Measurements from ENCODE around the gene MIPOL1. TPM values are rescaled to one million over a fixed set of nuclear protein-coding genes. Genes with fewer than 3 reads are reported as not detected.

The MIPOL1 gene
- total RNA-seq, 1 experiment from 2014 or later = 13.1 TPM

GRCh38 chr14:37403626-37404025 lies 205.9 kb downstream of the MIPOL1 start:
- TF ChIP-seq EZH2 (IDR thresholded peaks at IDR 0.05; ENCODE audit: low read depth) (no peak), CTCF (conservative IDR thresholded peaks at IDR 0.05) (no peak)
- no peaks in the 10 kb centered on the region for H3K4me1 ChIP-seq (replicated peaks; ENCODE audit: insufficient read depth)
- no peaks in the 10 kb centered on the region for H3K36me3 ChIP-seq (ENCODE audit: low read depth)
- DNase-seq = no peak
- H4K20me1 ChIP-seq (ENCODE audit: insufficient read depth) = no peaks in the 10 kb centered on the region
- H3K9me2 ChIP-seq (ENCODE audit: insufficient read depth) = no peaks in the 10 kb centered on the region
- H3K4me2 ChIP-seq = no peak overlapping the region
- no peak overlapping the region for H3K27ac ChIP-seq
- intact Hi-C loops (cut with micrococcal nuclease; ENCODE audit: unreplicated experiment) = no loop called here
- ChIA-PET CTCF (interaction anchor here (0.7 kb wide), 1 partner anchor 188 kb away, joined by 3 read pairs; no protein-coding TSS in a partner anchor), POLR2A (ENCODE audit: unreplicated experiment) (no interaction called here)
- H3F3A ChIP-seq (ENCODE audit: insufficient read depth, low read depth) = no peaks in the 10 kb centered on the region
- no TSS peak for BruUV-seq (replicated peaks)
- H3K9me3 ChIP-seq (ENCODE audit: insufficient read depth, low read depth) = no peaks in the 10 kb centered on the region
- H2AFZ ChIP-seq = no peak overlapping the region
- H3K27me3 ChIP-seq (ENCODE audit: insufficient read depth, low read depth) = no peaks in the 10 kb centered on the region
- no peaks in the 10 kb centered on the region for H3K79me2 ChIP-seq (ENCODE audit: low read depth)
- H3K4me3 ChIP-seq = no peak overlapping the region

- no peak overlapping the region for H3K4me3 ChIP-seq
- H3K27me3 ChIP-seq (ENCODE audit: insufficient read depth, low read depth) = no peaks in the 10 kb centered on the region
- no TSS peak for BruUV-seq (replicated peaks)
- H3F3A ChIP-seq (ENCODE audit: insufficient read depth, low read depth) = no peaks in the 10 kb centered on the region
- no peaks in the 10 kb centered on the region for H3K79me2 ChIP-seq (ENCODE audit: low read depth)
- DNase-seq = no peak
- no peaks in the 10 kb centered on the region for H3K9me3 ChIP-seq (ENCODE audit: insufficient read depth, low read depth)
- H3K9me2 ChIP-seq (ENCODE audit: insufficient read depth) = no peaks in the 10 kb centered on the region
- CTCF ChIA-PET = no interaction called here
- H3K36me3 ChIP-seq (ENCODE audit: low read depth) = no peaks in the 10 kb centered on the region
- H3K4me2 ChIP-seq = no peak overlapping the region
- TF ChIP-seq CTCF (conservative IDR thresholded peaks at IDR 0.05) = no peak
- no peak for TF ChIP-seq EZH2 (IDR thresholded peaks at IDR 0.05; ENCODE audit: low read depth)
- POLR2A ChIA-PET (ENCODE audit: unreplicated experiment) = no interaction called here
- no peak overlapping the region for H3K27ac ChIP-seq
- intact Hi-C loops (cut with micrococcal nuclease; ENCODE audit: unreplicated experiment) = no loop called here
- H3K4me1 ChIP-seq (replicated peaks; ENCODE audit: insufficient read depth) = no peaks in the 10 kb centered on the region
- no peak overlapping the region for H2AFZ ChIP-seq
- no peaks in the 10 kb centered on the region for H4K20me1 ChIP-seq (ENCODE audit: insufficient read depth)
Measured at GRCh38 chr14:37406095-37406494, 208.4 kb downstream of the MIPOL1 start.

- CTCF ChIA-PET = no interaction called here
- Histone ChIP-seq H3K4me2 (no peak overlapping the region), H3K27me3 (ENCODE audit: insufficient read depth, low read depth) (no peaks in the 10 kb centered on the region), H3K9me2 (ENCODE audit: insufficient read depth) (no peaks in the 10 kb centered on the region), H3K4me3 (no peak overlapping the region), H3K9me3 (ENCODE audit: insufficient read depth, low read depth) (no peaks in the 10 kb centered on the region), H2AFZ (no peak overlapping the region), H3K27ac (no peak overlapping the region), H3K36me3 (ENCODE audit: low read depth) (no peaks in the 10 kb centered on the region), H3F3A (ENCODE audit: insufficient read depth, low read depth) (no peaks in the 10 kb centered on the region), H3K4me1 (replicated peaks; ENCODE audit: insufficient read depth) (no peaks in the 10 kb centered on the region), H4K20me1 (ENCODE audit: insufficient read depth) (no peaks in the 10 kb centered on the region), H3K79me2 (ENCODE audit: low read depth) (no peaks in the 10 kb centered on the region)
- BruUV-seq (replicated peaks) = no TSS peak
- TF ChIP-seq CTCF (conservative IDR thresholded peaks at IDR 0.05) = no peak
- TF ChIP-seq EZH2 (IDR thresholded peaks at IDR 0.05; ENCODE audit: low read depth) = no peak
- POLR2A ChIA-PET (ENCODE audit: unreplicated experiment) = no interaction called here
- no peak for DNase-seq
- intact Hi-C loops (cut with micrococcal nuclease; ENCODE audit: unreplicated experiment) = no loop called here
Measured at GRCh38 chr14:37411079-37411735, 213.5 kb downstream of the MIPOL1 start.
